ENCODE data around the gene GATC.

DNA sequence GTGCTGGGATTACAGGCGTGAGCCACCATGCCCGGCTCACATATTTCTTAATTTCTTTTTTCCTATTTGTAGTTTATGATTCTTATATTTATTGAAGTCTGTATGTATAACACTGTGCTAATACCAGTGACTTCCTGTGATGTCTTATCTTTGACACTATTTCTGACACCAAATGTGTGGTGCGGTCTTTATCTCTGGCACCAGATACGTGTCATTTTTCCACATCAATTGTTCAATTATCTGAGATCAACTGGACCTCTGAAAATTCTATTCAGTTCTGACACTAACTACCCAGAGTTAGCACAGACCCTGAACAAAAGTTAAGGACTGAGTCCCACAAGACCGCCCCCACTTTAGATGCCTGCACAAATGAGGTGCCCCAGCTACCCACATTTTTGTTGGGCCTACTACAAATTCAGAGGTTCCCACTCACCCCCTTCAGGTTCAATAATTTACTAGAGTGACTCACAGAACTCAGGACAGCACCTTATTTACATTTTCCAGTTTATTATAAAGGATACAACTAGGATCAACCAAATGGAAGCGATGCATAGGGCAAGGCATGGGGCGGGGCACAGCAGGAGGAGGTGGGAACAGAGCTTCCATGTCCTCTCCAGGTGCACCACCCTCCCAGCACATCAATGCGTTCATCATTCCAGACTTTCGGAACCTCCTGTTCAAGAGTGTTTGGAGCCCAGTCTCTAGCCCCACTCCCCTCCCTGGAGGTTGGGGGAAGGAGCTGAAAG is 35.0 kb downstream of the GATC start:
- TF ChIP-seq CTCF (conservative IDR thresholded peaks at IDR 0.05; ENCODE audit: low read depth in 2 of 2) (no peak), REST (IDR thresholded peaks at IDR 0.05; ENCODE audit: unreplicated experiment) (no peak), EZH2phosphoT487 (IDR thresholded peaks at IDR 0.05; ENCODE audit: unreplicated experiment) (no peak), POLR2AphosphoS5 (IDR thresholded peaks at IDR 0.05; ENCODE audit: low read depth) (no peak), EZH2 (IDR thresholded peaks at IDR 0.05; ENCODE audit: low read depth, unreplicated experiment) (no peak), STAT1 (IDR thresholded peaks at IDR 0.05; ENCODE audit: unreplicated experiment) (no peak), ZNF462 (CRISPR knock-in tag; IDR thresholded peaks at IDR 0.05) (no peak), ZNF114 (CRISPR knock-in tag; IDR thresholded peaks at IDR 0.05) (no peak), JUNB (IDR thresholded peaks at IDR 0.05; ENCODE audit: unreplicated experiment) (no peak), CREB1 (CRISPR knock-in tag; IDR thresholded peaks at IDR 0.05; ENCODE audit: low read depth) (no peak), NANOG (IDR thresholded peaks at IDR 0.05; ENCODE audit: borderline replicate concordance) (no peak)
- TF ChIP-seq, protein P1, sequence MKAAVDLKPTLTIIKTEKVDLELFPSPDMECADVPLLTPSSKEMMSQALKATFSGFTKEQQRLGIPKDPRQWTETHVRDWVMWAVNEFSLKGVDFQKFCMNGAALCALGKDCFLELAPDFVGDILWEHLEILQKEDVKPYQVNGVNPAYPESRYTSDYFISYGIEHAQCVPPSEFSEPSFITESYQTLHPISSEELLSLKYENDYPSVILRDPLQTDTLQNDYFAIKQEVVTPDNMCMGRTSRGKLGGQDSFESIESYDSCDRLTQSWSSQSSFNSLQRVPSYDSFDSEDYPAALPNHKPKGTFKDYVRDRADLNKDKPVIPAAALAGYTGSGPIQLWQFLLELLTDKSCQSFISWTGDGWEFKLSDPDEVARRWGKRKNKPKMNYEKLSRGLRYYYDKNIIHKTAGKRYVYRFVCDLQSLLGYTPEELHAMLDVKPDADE (IDR thresholded peaks at IDR 0.05) = no peak
